ENCODE results near the gene NXPH3.
"Not testable (repeated sequence)": the region's sequence is repeated elsewhere in the genome, so short reads cannot be mapped to it uniquely, and the experiment has no call there.

The NXPH3 gene

GRCh38 chr17:49553676-49554335, 21.9 kb upstream of the NXPH3 start:
- peak; percentile 31 for FAIRE-seq
- DNase-seq (ENCODE audit: insufficient read length, low spot score): no peak

- peak; percentile 36 for FAIRE-seq
These were observed 20.8 kb upstream of the NXPH3 start for GRCh38 chr17:49554694-49555494.

GRCh38 chr17:49555495-49556222, 20.0 kb upstream of the NXPH3 start:
- no peak for FAIRE-seq
- DNase-seq (ENCODE audit: insufficient read length, low spot score): no peak

More at GRCh38 chr17:49554694-49555494, 20.8 kb upstream of the NXPH3 start:
- no peak for DNase-seq (ENCODE audit: insufficient read length, low spot score)

GRCh38 chr17:49556223-49556943, 19.3 kb upstream of the NXPH3 start:
- FAIRE-seq (peak; percentile 96), DNase-seq (ENCODE audit: insufficient read length, low spot score) (peak; percentile 94)

DNA sequence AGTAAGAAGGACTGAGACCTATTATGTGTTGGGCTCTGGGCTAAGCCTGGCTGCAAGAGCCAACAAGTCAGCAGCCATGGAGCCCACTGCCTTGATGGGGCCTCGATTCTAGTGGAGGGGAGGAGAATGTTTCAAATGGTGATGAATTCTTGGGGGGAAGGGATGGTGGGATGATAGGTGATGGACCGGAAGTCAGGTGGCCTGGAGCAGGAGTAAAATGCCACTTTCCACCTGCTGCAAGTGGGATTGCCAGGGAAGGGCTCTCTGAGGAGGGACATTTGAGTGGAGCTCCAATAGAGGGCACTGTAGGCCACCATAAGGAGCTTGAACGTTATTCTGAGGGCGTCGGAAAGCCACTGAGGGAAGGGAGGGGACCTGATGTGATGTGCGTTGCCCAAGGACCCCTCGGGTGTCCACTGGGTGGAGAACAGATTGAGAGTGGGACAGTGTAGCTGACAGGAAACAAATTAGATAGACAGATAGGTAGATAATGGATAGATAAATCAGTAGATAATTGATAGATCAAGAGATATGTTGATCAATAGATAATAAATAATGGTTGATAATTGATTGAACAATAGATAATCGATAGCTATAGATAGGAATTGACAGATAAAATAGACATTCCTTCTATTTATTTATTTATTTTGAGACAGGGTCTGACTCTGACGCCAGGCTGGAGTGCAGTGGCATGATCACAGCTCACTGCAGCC, 18.2 kb upstream of the NXPH3 start:
- DNase-seq (ENCODE audit: insufficient read length, low spot score) (peak; percentile 74), FAIRE-seq (peak; percentile 88)

GRCh38 chr17:49564638-49565037, 11.0 kb upstream of the NXPH3 start:
- DNase-seq (ENCODE audit: insufficient read length, low spot score): no peak
- no peak for FAIRE-seq

DNA sequence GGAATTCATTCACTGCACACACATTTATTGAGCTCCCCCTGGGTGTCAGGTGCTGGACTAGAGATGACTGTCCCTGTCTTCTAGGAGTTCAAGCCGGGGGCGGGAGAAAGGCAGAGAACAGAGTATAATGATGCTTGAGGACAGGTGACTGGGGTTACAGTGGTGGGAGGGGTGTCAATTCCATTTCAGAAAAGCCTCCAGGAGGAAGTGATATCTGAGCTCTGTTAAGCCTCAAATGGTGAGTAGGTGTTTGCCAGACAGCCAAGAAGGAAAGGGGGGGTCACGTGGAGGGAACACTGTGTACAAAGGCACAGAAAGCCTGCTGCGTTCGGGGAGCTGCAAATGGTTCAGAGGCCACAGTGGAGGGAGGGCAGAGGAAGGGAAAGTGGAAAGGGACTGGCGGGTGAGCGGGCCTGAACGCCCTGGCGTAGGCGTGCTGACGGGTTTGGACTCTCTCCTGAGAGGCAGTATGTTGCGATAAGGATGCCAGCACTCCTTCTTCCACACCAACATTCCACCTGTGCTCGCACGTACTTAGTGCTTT, 9.7 kb upstream of the NXPH3 start:
- DNase-seq (ENCODE audit: insufficient read length, low spot score) (no peak), FAIRE-seq (peak; percentile 60)

- FAIRE-seq (no peak), DNase-seq (ENCODE audit: insufficient read length, low spot score) (no peak)
These were observed 9.0 kb upstream of the NXPH3 start for GRCh38 chr17:49566668-49567071.

- FAIRE-seq (no peak), DNase-seq (ENCODE audit: insufficient read length, low spot score) (no peak)
These were observed 8.6 kb upstream of the NXPH3 start for GRCh38 chr17:49567104-49567521.

GRCh38 chr17:49567871-49568694, 7.6 kb upstream of the NXPH3 start:
- FAIRE-seq: peak; percentile 97
- peak; percentile 90 for DNase-seq (ENCODE audit: insufficient read length, low spot score)

GRCh38 chr17:49568695-49569047, 7.0 kb upstream of the NXPH3 start:
- not testable (repeated sequence) for DNase-seq (ENCODE audit: insufficient read length, low spot score); FAIRE-seq

GRCh38 chr17:49570540-49571242, 5.0 kb upstream of the NXPH3 start:
- FAIRE-seq (peak; percentile 72), DNase-seq (ENCODE audit: insufficient read length, low spot score) (no peak)

DNA sequence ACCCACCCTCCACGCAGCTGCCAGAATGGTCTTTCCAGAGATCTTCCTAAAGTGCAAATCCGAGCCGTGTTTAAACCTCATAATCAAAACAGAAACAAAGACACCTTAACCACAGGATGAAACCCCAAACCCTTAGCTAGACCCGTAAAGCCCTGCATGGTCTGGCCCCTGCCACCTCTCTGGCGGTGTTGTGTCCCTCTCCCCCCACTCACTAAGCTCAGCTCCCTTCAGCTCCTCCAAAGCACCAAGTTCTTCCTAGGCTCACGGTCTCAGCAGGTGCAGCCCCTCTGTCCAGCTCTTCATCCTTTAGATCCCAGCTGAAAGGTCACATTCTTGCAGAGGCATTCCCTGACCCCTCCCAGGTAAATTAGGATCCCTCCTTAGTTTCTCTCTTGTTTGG, 4.4 kb upstream of the NXPH3 start:
- no peak for DNase-seq (ENCODE audit: insufficient read length, low spot score)
- no peak for FAIRE-seq

DNA sequence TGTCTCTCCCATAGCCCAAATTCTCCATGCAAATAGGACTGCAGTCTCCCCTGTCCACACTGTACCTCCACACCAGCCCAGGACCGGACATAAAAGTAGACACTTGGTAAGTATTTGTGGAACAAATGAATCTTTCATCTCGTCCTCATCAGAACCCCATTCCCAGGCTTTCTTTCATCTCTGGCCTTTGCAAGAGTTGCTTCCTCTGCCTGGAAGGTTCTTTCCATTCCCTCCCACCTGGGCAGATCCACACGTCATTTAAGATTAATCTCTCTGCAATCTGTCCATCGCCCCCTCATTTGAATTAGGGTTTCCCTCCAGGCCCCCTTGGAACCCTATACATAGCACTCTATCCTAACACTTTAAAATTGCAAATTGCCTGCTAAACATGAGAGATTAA, 3.9 kb upstream of the NXPH3 start:
- FAIRE-seq: no peak
- no peak for DNase-seq (ENCODE audit: insufficient read length, low spot score)

DNA sequence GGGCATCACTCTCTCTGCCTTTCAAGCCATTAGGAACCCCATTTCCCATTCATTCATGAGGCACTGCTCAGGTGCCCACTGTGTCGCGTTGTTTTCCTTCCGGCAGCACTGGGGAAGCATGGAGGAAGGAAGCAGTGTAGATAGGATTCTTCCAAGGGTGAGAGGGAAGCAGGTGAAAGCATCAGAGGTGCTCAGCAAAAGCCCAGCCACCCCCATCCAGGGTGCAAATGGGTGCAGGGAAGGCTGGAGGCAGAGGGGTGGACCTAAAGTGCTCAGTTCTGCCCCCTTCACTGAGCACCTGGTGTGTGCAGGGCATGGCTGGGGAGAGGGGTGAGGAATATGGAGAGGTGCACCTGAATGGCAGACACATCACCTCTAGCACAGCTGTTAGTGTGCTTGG, 3.4 kb upstream of the NXPH3 start:
- FAIRE-seq (peak; percentile 33), DNase-seq (ENCODE audit: insufficient read length, low spot score) (no peak)

GRCh38 chr17:49572806-49573420, 2.8 kb upstream of the NXPH3 start:
- no peak for DNase-seq (ENCODE audit: insufficient read length, low spot score)
- peak; percentile 48 for FAIRE-seq

- FAIRE-seq (no peak), DNase-seq (ENCODE audit: insufficient read length, low spot score) (no peak)
These were observed 2.0 kb upstream of the NXPH3 start for GRCh38 chr17:49573510-49574322.

Measured in HTR-8/SVneo (cell line).